ENCODE data around the gene NCOA3. TPM values are rescaled to one million over a fixed set of nuclear protein-coding genes. Genes with fewer than 3 reads are reported as not detected.
"Not testable (repeated sequence)": the region's sequence is repeated elsewhere in the genome, so short reads cannot be mapped to it uniquely, and the experiment has no call there.

NCOA3 gene
- polyA plus RNA-seq, 1 of the 3 experiments (the other 2 are of a cell fraction) = 5.8 TPM

- CTCF ChIA-PET = interaction anchor here (0.8 kb wide), 1 partner anchor 8 kb away, joined by 3 read pairs; no protein-coding TSS in a partner anchor
- H3K27me3 ChIP-seq (ENCODE audit: insufficient read depth); DNase-seq; POLR2A ChIA-PET; H3K4me2 ChIP-seq; H2AFZ ChIP-seq (ENCODE audit: low read depth); H3F3A ChIP-seq (replicated peaks; ENCODE audit: insufficient read depth); H3K9ac ChIP-seq; H3K79me2 ChIP-seq (ENCODE audit: insufficient read depth); H3K9me2 ChIP-seq; H3K9me3 ChIP-seq; H4K20me1 ChIP-seq (ENCODE audit: insufficient read depth); H3K4me3 ChIP-seq (ENCODE audit: low read depth in 2 of 2, low read length in 1 of 2); H3K27ac ChIP-seq (ENCODE audit: low read depth in 2 of 2, low read length in 1 of 2); H3K36me3 ChIP-seq (replicated peaks in 1 of 2; ENCODE audit: control insufficient read depth in 1 of 2, insufficient read depth in 2 of 2, low read length in 1 of 2): not testable (repeated sequence)
- WGBS (ENCODE audit: low lambda C conversion rate) = 95% methylated on average over 11 of the region's 11 CpGs
- H3K4me1 ChIP-seq (ENCODE audit: control insufficient read depth in 1 of 2, insufficient read depth in 2 of 2, low read depth in 1 of 2, low read length in 1 of 2) = peaks cover 8 to 11% of the 10 kb centered on the region in 2 experiments; a peak in 3 of 4 replicates
Observed at GRCh38 chr20:47494606-47495005, 7.1 kb upstream of the NCOA3 start.

GRCh38 chr20:47496118-47496517 lies 5.6 kb upstream of the NCOA3 start:
- no peaks in the 10 kb centered on the region for H3K27me3 ChIP-seq (ENCODE audit: insufficient read depth)
- DNase-seq = no peak
- H3K9ac ChIP-seq = no peak overlapping the region
- no peaks in the 10 kb centered on the region for H3K79me2 ChIP-seq (ENCODE audit: insufficient read depth)
- H4K20me1 ChIP-seq (ENCODE audit: insufficient read depth) = no peaks in the 10 kb centered on the region
- peaks cover 6% of the 10 kb centered on the region for H3F3A ChIP-seq (replicated peaks; ENCODE audit: insufficient read depth)
- H3K9me2 ChIP-seq = no peaks in the 10 kb centered on the region
- no peaks in the 10 kb centered on the region for H3K36me3 ChIP-seq (replicated peaks in 1 of 2; ENCODE audit: control insufficient read depth in 1 of 2, insufficient read depth in 2 of 2, low read length in 1 of 2)
- TF ChIP-seq RCOR1 (IDR thresholded peaks at IDR 0.05; ENCODE audit: low read length) (no peak), ELF1 (IDR thresholded peaks at IDR 0.05) (no peak), FOSL2 (IDR thresholded peaks at IDR 0.05; ENCODE audit: borderline replicate concordance, low read depth) (no peak), IRF3 (IDR thresholded peaks at IDR 0.05; ENCODE audit: low read depth, low read length) (no peak), RAD21 (IDR thresholded peaks at IDR 0.05; ENCODE audit: low read length) (no peak), MXI1 (IDR thresholded peaks at IDR 0.05; ENCODE audit: low read depth, low read length) (no peak), MEF2A (IDR thresholded peaks at IDR 0.05; ENCODE audit: borderline replicate concordance, low read depth) (no peak), SIN3A (IDR thresholded peaks at IDR 0.05; ENCODE audit: borderline replicate concordance, low read depth, low read length) (no peak), USF2 (IDR thresholded peaks at IDR 0.05; ENCODE audit: borderline replicate concordance, low read depth, low read length) (no peak), NFIC (IDR thresholded peaks at IDR 0.05; ENCODE audit: borderline replicate concordance) (no peak), JUND (IDR thresholded peaks at IDR 0.05) (no peak), GATA2 (CRISPR knock-in tag; IDR thresholded peaks at IDR 0.05) (no peak), RFX5 (IDR thresholded peaks at IDR 0.05; ENCODE audit: low read length) (no peak)
- TF ChIP-seq, protein P1, sequence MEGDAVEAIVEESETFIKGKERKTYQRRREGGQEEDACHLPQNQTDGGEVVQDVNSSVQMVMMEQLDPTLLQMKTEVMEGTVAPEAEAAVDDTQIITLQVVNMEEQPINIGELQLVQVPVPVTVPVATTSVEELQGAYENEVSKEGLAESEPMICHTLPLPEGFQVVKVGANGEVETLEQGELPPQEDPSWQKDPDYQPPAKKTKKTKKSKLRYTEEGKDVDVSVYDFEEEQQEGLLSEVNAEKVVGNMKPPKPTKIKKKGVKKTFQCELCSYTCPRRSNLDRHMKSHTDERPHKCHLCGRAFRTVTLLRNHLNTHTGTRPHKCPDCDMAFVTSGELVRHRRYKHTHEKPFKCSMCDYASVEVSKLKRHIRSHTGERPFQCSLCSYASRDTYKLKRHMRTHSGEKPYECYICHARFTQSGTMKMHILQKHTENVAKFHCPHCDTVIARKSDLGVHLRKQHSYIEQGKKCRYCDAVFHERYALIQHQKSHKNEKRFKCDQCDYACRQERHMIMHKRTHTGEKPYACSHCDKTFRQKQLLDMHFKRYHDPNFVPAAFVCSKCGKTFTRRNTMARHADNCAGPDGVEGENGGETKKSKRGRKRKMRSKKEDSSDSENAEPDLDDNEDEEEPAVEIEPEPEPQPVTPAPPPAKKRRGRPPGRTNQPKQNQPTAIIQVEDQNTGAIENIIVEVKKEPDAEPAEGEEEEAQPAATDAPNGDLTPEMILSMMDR (IDR thresholded peaks at IDR 0.05) = no peak
- ChIA-PET POLR2A (no interaction called here), CTCF (no interaction called here)
- no peaks in the 10 kb centered on the region for H3K9me3 ChIP-seq
- no peak overlapping the region for H3K4me2 ChIP-seq
- no peak overlapping the region for H2AFZ ChIP-seq (ENCODE audit: low read depth)
- no peak overlapping the region for H3K4me3 ChIP-seq (ENCODE audit: low read depth in 2 of 2, low read length in 1 of 2)
- H3K4me1 ChIP-seq (ENCODE audit: control insufficient read depth in 1 of 2, insufficient read depth in 2 of 2, low read depth in 1 of 2, low read length in 1 of 2) = peaks cover 11 to 15% of the 10 kb centered on the region in 2 experiments; a peak in 3 of 4 replicates
- H3K27ac ChIP-seq (ENCODE audit: low read depth in 2 of 2, low read length in 1 of 2) = no peak overlapping the region
- 78% methylated on average over 1 of the region's 1 CpG for WGBS (ENCODE audit: low lambda C conversion rate)

Data from SK-N-SH (cell line).